D721Med (cell line): ENCODE data around the gene RSPH1.

Experiments used
- DNase-seq: peaks from one replicate; pipeline ENCODE4 v3.0.0; 2011; ENCODE audit warnings: low spot score; ENCODE audit not compliant: insufficient read length
- FAIRE-seq: peaks from 2 replicates; lab custom pipeline; 2011; peaks lifted over from hg19 to GRCh38; lab: Jason Lieb, UNC
- CTCF ChIP-seq: IDR thresholded peaks from 2 replicates; pipeline ENCODE4 v1.5.1; 2012; ENCODE audit warnings: mild to moderate bottlenecking, control low read depth; ENCODE audit not compliant: insufficient read depth; ENCODE audit errors: missing control alignments

The RSPH1 gene

GRCh38 chr21:42478504-42478903 lies 17.5 kb downstream of the RSPH1 start:
- DNase-seq (no peak), FAIRE-seq (no peak)
- no peak for TF ChIP-seq CTCF

- FAIRE-seq (no peak), DNase-seq (no peak)
- TF ChIP-seq CTCF, result no peak
These were observed 19.4 kb downstream of the RSPH1 start for GRCh38 chr21:42476388-42477331.

GRCh38 chr21:42475526-42476387 lies 20.3 kb downstream of the RSPH1 start:
- DNase-seq, result no peak
- no peak for FAIRE-seq
- no peak for TF ChIP-seq CTCF

- FAIRE-seq (no peak), DNase-seq (no peak)
These were observed 21.0 kb downstream of the RSPH1 start for GRCh38 chr21:42475036-42475435.

GRCh38 chr21:42474043-42474831 lies 21.8 kb downstream of the RSPH1 start:
- TF ChIP-seq CTCF, result no peak

More at GRCh38 chr21:42475036-42475435, 21.0 kb downstream of the RSPH1 start:
- TF ChIP-seq CTCF, result no peak

GRCh38 chr21:42473498-42474042 lies 22.5 kb downstream of the RSPH1 start:
- FAIRE-seq (no peak), DNase-seq (no peak)
- TF ChIP-seq CTCF, result no peak

More at GRCh38 chr21:42474043-42474831, 21.8 kb downstream of the RSPH1 start:
- DNase-seq, result no peak
- FAIRE-seq, result no peak
